Kidney epithelial cell (primary cell): ENCODE data around the gene NAV2. TPM values are rescaled to one million over a fixed set of nuclear protein-coding genes. Genes with fewer than 3 reads are reported as not detected.

Source experiments
- DNase-seq: peaks from one replicate; pipeline ENCODE4 v3.0.0-alpha.2; 2010; ENCODE audit warnings: low read depth
- H3K27me3 ChIP-seq: 2 replicates; pipeline ENCODE4 v1.6.0; 2011; ENCODE audit warnings: low read length; ENCODE audit not compliant: control insufficient read depth, insufficient read depth
- H3K36me3 ChIP-seq: 2 replicates; pipeline ENCODE4 v1.5.1; 2011; ENCODE audit warnings: low read length; ENCODE audit not compliant: control insufficient read depth, insufficient read depth
- H3K4me3 ChIP-seq: 2 replicates; pipeline ENCODE4 v1.5.1; 2011; ENCODE audit warnings: low read depth, mild to moderate bottlenecking, control low read depth, low read length
- total RNA-seq: library from RNA; depleted of rRNA; stranded (reverse); fragments of >200 nt; gene quantifications from 2 replicates; pipeline ENCODE4 v1.2.3, GENCODE V29; 2015
- TF ChIP-seq, protein P1 (sequence below): IDR thresholded peaks from 2 replicates; pipeline ENCODE4 v1.5.1; 2011; ENCODE audit warnings: mild to moderate bottlenecking, moderate library complexity, low read length, control low read depth, inconsistent platforms; ENCODE audit not compliant: insufficient read depth, poor library complexity, severe bottlenecking

Gene NAV2
- total RNA-seq, 1 donor from 2014 or later: 41.5 TPM

DNA sequence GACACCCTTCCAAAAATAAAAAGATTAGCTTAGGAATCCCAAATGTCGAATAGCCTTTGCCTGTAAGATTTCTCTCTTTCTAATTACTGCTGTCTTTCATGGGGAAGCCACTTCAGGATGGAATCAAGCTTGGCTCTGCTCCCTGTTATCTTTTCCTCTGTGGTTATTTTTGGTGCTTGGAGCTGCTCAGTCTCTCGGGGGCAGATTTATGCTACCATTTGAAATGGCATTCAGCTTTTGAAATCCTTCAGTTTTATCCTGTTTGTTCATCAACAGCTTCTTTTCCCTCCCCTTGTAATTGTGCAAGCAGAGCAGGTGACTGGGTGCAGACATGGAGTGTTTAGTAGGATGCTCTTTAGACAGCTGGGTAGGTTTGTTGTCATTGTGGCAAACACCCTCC is 336.6 kb downstream of the NAV2 start:
- H3K36me3 ChIP-seq: no peaks in the 10 kb centered on the region
- no peaks in the 10 kb centered on the region for H3K27me3 ChIP-seq
- no peak for DNase-seq
- TF ChIP-seq, protein P1, sequence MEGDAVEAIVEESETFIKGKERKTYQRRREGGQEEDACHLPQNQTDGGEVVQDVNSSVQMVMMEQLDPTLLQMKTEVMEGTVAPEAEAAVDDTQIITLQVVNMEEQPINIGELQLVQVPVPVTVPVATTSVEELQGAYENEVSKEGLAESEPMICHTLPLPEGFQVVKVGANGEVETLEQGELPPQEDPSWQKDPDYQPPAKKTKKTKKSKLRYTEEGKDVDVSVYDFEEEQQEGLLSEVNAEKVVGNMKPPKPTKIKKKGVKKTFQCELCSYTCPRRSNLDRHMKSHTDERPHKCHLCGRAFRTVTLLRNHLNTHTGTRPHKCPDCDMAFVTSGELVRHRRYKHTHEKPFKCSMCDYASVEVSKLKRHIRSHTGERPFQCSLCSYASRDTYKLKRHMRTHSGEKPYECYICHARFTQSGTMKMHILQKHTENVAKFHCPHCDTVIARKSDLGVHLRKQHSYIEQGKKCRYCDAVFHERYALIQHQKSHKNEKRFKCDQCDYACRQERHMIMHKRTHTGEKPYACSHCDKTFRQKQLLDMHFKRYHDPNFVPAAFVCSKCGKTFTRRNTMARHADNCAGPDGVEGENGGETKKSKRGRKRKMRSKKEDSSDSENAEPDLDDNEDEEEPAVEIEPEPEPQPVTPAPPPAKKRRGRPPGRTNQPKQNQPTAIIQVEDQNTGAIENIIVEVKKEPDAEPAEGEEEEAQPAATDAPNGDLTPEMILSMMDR: no peak
- no peak overlapping the region for H3K4me3 ChIP-seq

DNA sequence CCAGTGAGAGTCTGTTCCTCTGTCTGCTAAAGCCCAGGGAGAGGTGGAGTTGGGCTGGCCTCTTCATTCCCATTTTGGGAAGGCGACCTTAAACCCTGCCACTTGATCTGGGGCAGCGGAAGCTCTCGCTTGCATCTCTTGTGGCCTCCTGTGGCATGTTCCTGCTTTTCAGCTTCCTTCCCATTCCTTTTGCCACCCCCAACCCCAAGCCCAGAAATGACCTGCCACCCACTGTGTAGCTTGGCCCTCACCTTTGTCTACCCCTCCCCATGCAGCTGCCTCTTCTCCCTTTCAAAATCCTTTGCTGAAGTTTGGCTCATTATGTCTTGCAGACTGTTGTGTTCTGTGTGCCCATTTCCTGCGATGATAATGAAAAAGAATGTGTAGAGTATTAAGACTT is 337.4 kb downstream of the NAV2 start:
- Histone ChIP-seq H3K27me3 (no peaks in the 10 kb centered on the region), H3K4me3 (no peak overlapping the region), H3K36me3 (no peaks in the 10 kb centered on the region)
- DNase-seq: no peak
- TF ChIP-seq, protein P1: no peak

DNA sequence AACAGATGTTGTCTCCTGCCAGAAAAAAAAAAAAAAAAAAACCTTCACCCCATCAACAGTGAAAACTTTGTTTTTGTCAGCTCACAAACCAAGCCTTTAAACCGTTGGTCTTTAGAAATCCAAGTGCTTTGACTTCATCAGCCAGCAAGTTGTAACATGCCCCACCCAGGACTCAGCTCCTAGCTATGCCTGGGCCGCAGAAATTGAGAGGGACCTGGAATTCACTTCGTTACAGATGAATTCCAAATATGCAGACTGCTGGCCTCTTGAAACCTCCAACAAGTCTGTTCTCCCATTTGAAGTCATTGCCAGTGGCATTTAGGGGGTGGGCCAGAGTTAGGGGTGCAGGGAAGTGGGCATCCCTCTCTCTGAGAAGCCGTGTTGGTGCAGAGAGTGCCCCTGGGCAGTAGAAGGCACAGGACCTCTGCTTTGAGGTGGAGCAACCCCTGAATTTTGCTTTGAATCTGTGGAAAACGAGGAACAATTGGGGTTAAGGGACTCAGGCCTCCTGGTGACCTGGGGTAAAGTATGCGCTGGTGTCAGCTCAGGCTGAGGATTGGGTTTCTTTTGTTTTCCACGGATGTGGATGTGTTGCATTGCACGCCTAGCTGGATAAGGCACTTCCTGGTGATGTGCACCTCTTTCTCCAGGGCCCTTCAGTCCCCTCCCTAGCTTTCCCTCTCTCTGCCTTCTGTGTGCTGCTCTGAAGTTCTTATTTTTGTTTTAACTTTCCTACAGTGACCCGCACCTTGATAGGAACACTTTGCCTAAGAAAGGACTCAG is 338.1 kb downstream of the NAV2 start:
- no peaks in the 10 kb centered on the region for H3K27me3 ChIP-seq
- TF ChIP-seq, protein P1: no peak
- no peak for DNase-seq
- H3K4me3 ChIP-seq: no peak overlapping the region
- no peaks in the 10 kb centered on the region for H3K36me3 ChIP-seq

DNA sequence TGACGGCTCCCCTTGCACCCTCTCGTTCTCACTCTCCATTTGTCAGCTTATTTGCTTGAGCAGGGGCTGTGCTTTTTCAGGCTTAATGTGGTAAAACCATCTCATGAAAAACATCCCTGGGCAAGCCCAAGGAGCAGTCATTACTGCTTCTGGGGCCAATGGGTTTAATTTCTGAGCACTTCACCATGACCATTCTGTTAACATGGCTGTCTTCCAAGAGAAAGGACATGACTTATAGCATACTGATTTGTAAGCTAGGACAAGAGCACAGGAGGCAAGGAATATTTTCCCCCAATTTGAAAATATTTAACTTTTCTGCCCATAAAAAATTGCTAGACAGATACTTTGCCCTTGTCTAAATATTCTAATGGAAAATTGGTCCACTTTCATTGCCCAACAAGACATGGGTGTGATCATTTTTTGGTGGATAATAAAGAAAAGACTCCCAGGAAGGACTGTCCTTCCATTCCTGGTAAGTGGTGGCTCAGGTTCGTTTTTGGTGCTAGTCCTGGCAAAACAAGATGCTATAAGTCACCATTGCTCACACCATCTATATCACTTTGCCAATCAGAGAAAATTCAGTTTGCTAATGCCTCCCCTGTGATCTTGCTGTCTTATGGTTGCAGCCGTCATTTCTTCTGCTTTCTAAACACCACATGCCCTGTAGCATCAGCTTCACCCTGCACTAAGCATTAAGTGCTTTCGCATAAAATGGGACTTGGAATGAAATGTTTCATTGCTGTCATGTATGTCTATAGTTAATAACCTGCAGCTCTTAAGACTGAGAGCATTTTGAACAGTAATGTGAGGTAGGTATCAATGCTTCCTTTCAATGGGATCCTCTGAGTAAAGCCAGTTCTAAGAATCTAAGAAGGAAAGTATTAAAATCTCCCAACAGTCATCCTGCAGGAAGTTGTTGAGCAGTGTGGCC is 339.1 kb downstream of the NAV2 start:
- H3K36me3 ChIP-seq: no peaks in the 10 kb centered on the region
- no peak for DNase-seq
- TF ChIP-seq, protein P1: no peak
- no peaks in the 10 kb centered on the region for H3K27me3 ChIP-seq
- H3K4me3 ChIP-seq: no peak overlapping the region

DNA sequence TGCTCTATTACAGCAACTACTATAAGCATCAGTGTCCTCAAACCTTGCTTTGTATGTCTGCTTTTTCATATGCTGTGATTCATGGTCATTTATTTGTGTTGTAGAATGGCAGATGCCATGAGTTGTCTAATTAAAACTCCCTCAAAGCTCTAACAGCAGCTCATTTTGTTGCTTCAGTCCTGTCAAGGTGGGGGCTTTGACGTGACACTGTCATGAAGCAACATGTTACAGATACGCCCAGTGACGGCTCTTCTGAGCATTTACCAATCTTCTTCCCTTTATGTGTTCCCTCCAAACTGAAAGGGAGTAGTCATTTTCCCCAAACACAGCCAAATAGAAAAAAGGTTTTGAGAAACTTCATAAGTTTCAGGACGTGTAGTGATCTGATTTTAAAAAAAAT is 340.9 kb downstream of the NAV2 start:
- no peak for DNase-seq
- TF ChIP-seq, protein P1: no peak
- Histone ChIP-seq H3K4me3 (no peak overlapping the region), H3K27me3 (no peaks in the 10 kb centered on the region), H3K36me3 (no peaks in the 10 kb centered on the region)
